HuH-7.5 (cell line): ENCODE data around the gene TUBB.
"Not testable (repeated sequence)": the region's sequence is repeated elsewhere in the genome, so short reads cannot be mapped to it uniquely, and the experiment has no call there.

Experiments used
- DNase-seq: peaks from one replicate; pipeline ENCODE4 v3.0.0; 2011; ENCODE audit warnings: low spot score

The TUBB gene

GRCh38 chr6:30738532-30738931 lies 18.4 kb downstream of the TUBB start:
- no peak for DNase-seq

GRCh38 chr6:30740540-30740870 lies 20.4 kb downstream of the TUBB start:
- no peak for DNase-seq

GRCh38 chr6:30741063-30741779 lies 21.1 kb downstream of the TUBB start:
- DNase-seq: no peak

- DNase-seq: no peak
Measured at GRCh38 chr6:30741789-30742315, 21.7 kb downstream of the TUBB start.

GRCh38 chr6:30742316-30743098 lies 22.4 kb downstream of the TUBB start, which contains the start of gene FLOT1:
Gene FLOT1, minus strand, starts transcription at chr6:30742687. Its CDS starts 498 bp downstream, at chr6:30742189.
- DNase-seq: peak; percentile 78

GRCh38 chr6:30743099-30744053 lies 23.2 kb downstream of the TUBB start:
- DNase-seq: no peak

- DNase-seq: peak; percentile 39
Measured at GRCh38 chr6:30744054-30744805, 24.1 kb downstream of the TUBB start, which contains the start of gene IER3. Gene IER3, minus strand, starts transcription at chr6:30744547. Its CDS starts 29 bp downstream, at chr6:30744518.

- DNase-seq: no peak
Measured at GRCh38 chr6:30747300-30747687, 27.1 kb downstream of the TUBB start.

GRCh38 chr6:30747902-30748769 lies 28.0 kb downstream of the TUBB start:
- DNase-seq: no peak

- DNase-seq: no peak
Measured at GRCh38 chr6:30748851-30749540, 28.8 kb downstream of the TUBB start.

- no peak for DNase-seq
Measured at GRCh38 chr6:30749554-30750378, 29.6 kb downstream of the TUBB start.

GRCh38 chr6:30750379-30750668 lies 30.2 kb downstream of the TUBB start:
- DNase-seq: no peak

- no peak for DNase-seq
Measured at GRCh38 chr6:30752157-30752927, 32.2 kb downstream of the TUBB start.

- DNase-seq: no peak
Measured at GRCh38 chr6:30754631-30755030, 34.5 kb downstream of the TUBB start.

- DNase-seq: not testable (repeated sequence)
Measured at GRCh38 chr6:30756405-30757003, 36.4 kb downstream of the TUBB start.

GRCh38 chr6:30757261-30757904 lies 37.2 kb downstream of the TUBB start:
- no peak for DNase-seq

GRCh38 chr6:30759575-30760239 lies 39.6 kb downstream of the TUBB start:
- DNase-seq: peak; percentile 29
